Measurements from ENCODE around the gene GRIFIN.

Gene GRIFIN

GRCh38 chr7:2432910-2433712, 43.1 kb downstream of the GRIFIN start:
- DNase-seq, result no peak

GRCh38 chr7:2431260-2431867, 44.8 kb downstream of the GRIFIN start:
- no peak for DNase-seq

GRCh38 chr7:2425749-2426148, 50.4 kb downstream of the GRIFIN start:
- DNase-seq, result no peak
